H1 (cell line): Measurements from ENCODE around the gene ICA1. TPM values are rescaled to one million over a fixed set of nuclear protein-coding genes. Genes with fewer than 3 reads are reported as not detected.

ENCODE experiments used
- CTCF ChIA-PET: fragments of 300-600 bp; sonication (Branson Sonifier 250); formaldehyde crosslinking; loops from one replicate; lab custom pipeline; 2021; ENCODE audit not compliant: partially characterized antibody; lab: Charles Lee
- POLR2A ChIA-PET: fragments of 300-600 bp; sonication (Branson Sonifier 250); formaldehyde crosslinking; loops from one replicate; lab custom pipeline; 2021; ENCODE audit warnings: inconsistent platforms; ENCODE audit not compliant: partially characterized antibody; lab: Charles Lee
- DNase-seq, 2 experiments: peaks; one replicate each; pipeline versions ENCODE4 v3.0.0 to v3.0.0-alpha.2; 2010 to 2022; ENCODE audit warnings: low spot score in 2 of 2, low read depth in 1 of 2, mixed read lengths in 1 of 2
- FAIRE-seq: peaks from 2 replicates; lab custom pipeline; 2011; peaks lifted over from hg19 to GRCh38; lab: Jason Lieb, UNC
- H2AFZ ChIP-seq: 2 replicates; pipeline ENCODE4 v1.8.1; 2012; ENCODE audit warnings: low read length, inconsistent platforms
- H2AK5ac ChIP-seq: 2 replicates; pipeline ENCODE4 v1.6.1; 2013; ENCODE audit warnings: low read depth, low read length
- H2BK120ac ChIP-seq: replicated peaks from 2 replicates; pipeline ENCODE3; 2013; ENCODE audit warnings: low read depth, low read length, inconsistent platforms
- H2BK12ac ChIP-seq: 2 replicates; pipeline ENCODE4 v1.6.1; 2013; ENCODE audit warnings: low read depth, low read length
- H2BK15ac ChIP-seq: 2 replicates; pipeline ENCODE4 v1.6.1; 2013; ENCODE audit warnings: low read length
- H2BK20ac ChIP-seq: 2 replicates; pipeline ENCODE4 v1.6.1; 2013; ENCODE audit warnings: low read length
- H2BK5ac ChIP-seq: 2 replicates; pipeline ENCODE4 v1.6.1; 2013; ENCODE audit warnings: low read depth, low read length
- H3K14ac ChIP-seq: 2 replicates; pipeline ENCODE4 v1.6.1; 2013; ENCODE audit warnings: inconsistent platforms; ENCODE audit not compliant: insufficient read length
- H3K18ac ChIP-seq: 2 replicates; pipeline ENCODE4 v1.6.1; 2013; ENCODE audit warnings: low read length; ENCODE audit errors: extremely low read depth
- H3K23ac ChIP-seq: 2 replicates; pipeline ENCODE4 v1.6.1; 2013; ENCODE audit warnings: inconsistent platforms; ENCODE audit not compliant: insufficient read length
- H3K23me2 ChIP-seq: 2 replicates; pipeline ENCODE4 v1.6.1; 2013; ENCODE audit warnings: low read depth, low read length
- H3K27ac ChIP-seq: 2 replicates; pipeline ENCODE4 v1.6.1; 2011; ENCODE audit warnings: low read depth, low read length, inconsistent platforms
- H3K27me3 ChIP-seq, 4 experiments: replicated peaks in 1 of 4; 1 replicate in 1 of 4; 2 replicates in 3 of 4; pipeline versions ENCODE4 v1.6.1 to v1.8.1; 2011 to 2013; ENCODE audit warnings: low read length in 3 of 4, mild to moderate bottlenecking in 3 of 4, inconsistent platforms in 2 of 4, mixed read lengths in 2 of 4, moderate library complexity in 1 of 4; ENCODE audit not compliant: control insufficient read depth in 3 of 4, insufficient read depth in 3 of 4; ENCODE audit errors: extremely low read depth in 1 of 4
- H3K36me3 ChIP-seq, 4 experiments: 2 replicates each; pipeline versions ENCODE4 v1.6.1 to v1.8.1; 2011 to 2013; ENCODE audit warnings: mild to moderate bottlenecking in 4 of 4, low read length in 3 of 4, moderate library complexity in 2 of 4, control low read depth in 1 of 4, inconsistent platforms in 1 of 4; ENCODE audit not compliant: insufficient read depth in 4 of 4, control insufficient read depth in 2 of 4
- H3K4ac ChIP-seq: replicated peaks from 2 replicates; pipeline ENCODE3; 2013; ENCODE audit warnings: low read length, low read depth, mixed read lengths, inconsistent platforms; ENCODE audit not compliant: insufficient read length
- H3K4me1 ChIP-seq, 4 experiments: replicated peaks in 1 of 4; 1 replicate in 1 of 4; 2 replicates in 3 of 4; pipeline versions ENCODE4 v1.6.1 to v1.8.1; 2011 to 2013; ENCODE audit warnings: low read length in 3 of 4, inconsistent platforms in 2 of 4, mixed read lengths in 1 of 4; ENCODE audit not compliant: insufficient read depth in 4 of 4, control insufficient read depth in 3 of 4
- H3K4me2 ChIP-seq, 2 experiments: 2 replicates each; pipeline versions ENCODE4 v1.6.1 to v1.8.1; 2011 to 2013; ENCODE audit warnings: low read depth in 2 of 2, low read length in 2 of 2, control low read depth in 1 of 2, inconsistent platforms in 1 of 2, mild to moderate bottlenecking in 1 of 2; ENCODE audit not compliant: insufficient read depth in 1 of 2
- H3K4me3 ChIP-seq, 4 experiments: fragments of 200-600, 300-600 bp in 1 of 4; sonication (generic), shearing (Covaris generic), sonication (Bioruptor Twin) in 1 of 4; 2 replicates each; pipeline versions ENCODE4 v1.5.1 to v1.8.1; 2011 to 2016; ENCODE audit warnings: low read length in 4 of 4, low read depth in 3 of 4, control low read depth in 2 of 4, inconsistent platforms in 2 of 4, mild to moderate bottlenecking in 2 of 4, mixed read lengths in 1 of 4, moderate library complexity in 1 of 4; ENCODE audit not compliant: insufficient read depth in 2 of 4; ENCODE audit errors: extremely low read depth in 1 of 4
- H3K56ac ChIP-seq: replicated peaks from 2 replicates; pipeline ENCODE3; 2013; ENCODE audit warnings: low read depth, mild to moderate bottlenecking, mixed read lengths, low read length, inconsistent platforms; ENCODE audit not compliant: insufficient read length
- H3K79me1 ChIP-seq: 2 replicates; pipeline ENCODE4 v1.6.1; 2013; ENCODE audit warnings: low read depth, low read length, control low read depth
- H3K79me2 ChIP-seq, 2 experiments: 2 replicates each; pipeline versions ENCODE4 v1.6.1 to v1.8.1; 2012 to 2013; ENCODE audit warnings: low read length in 2 of 2, mild to moderate bottlenecking in 2 of 2, inconsistent platforms in 1 of 2; ENCODE audit not compliant: insufficient read depth in 2 of 2, control insufficient read depth in 1 of 2
- H3K9ac ChIP-seq, 4 experiments: replicated peaks in 1 of 4; 1 replicate in 1 of 4; 2 replicates in 3 of 4; pipeline versions ENCODE4 v1.6.1 to v1.8.1; 2011 to 2013; ENCODE audit warnings: low read depth in 3 of 4, low read length in 3 of 4, control low read depth in 2 of 4, mild to moderate bottlenecking in 2 of 4, moderate library complexity in 2 of 4, inconsistent platforms in 1 of 4; ENCODE audit errors: extremely low read depth in 1 of 4
- H3K9me3 ChIP-seq, 2 experiments: 2 replicates each; pipeline versions ENCODE4 v1.6.1 to v1.8.1; 2012 to 2013; ENCODE audit warnings: mild to moderate bottlenecking in 2 of 2, moderate library complexity in 2 of 2, control low read depth in 1 of 2, inconsistent platforms in 1 of 2, low read depth in 1 of 2, low read length in 1 of 2, mixed read lengths in 1 of 2; ENCODE audit not compliant: insufficient read depth in 2 of 2
- H4K20me1 ChIP-seq, 2 experiments: replicated peaks in 1 of 2; 2 replicates each; pipeline versions ENCODE3 to v1.8.1; 2011 to 2013; ENCODE audit warnings: inconsistent platforms in 2 of 2, low read length in 2 of 2, mild to moderate bottlenecking in 1 of 2; ENCODE audit not compliant: insufficient read depth in 2 of 2, control insufficient read depth in 1 of 2
- H4K5ac ChIP-seq: 2 replicates; pipeline ENCODE4 v1.6.1; 2013; ENCODE audit warnings: low read length, low read depth, mixed read lengths, inconsistent platforms; ENCODE audit not compliant: insufficient read length
- H4K8ac ChIP-seq: 2 replicates; pipeline ENCODE4 v1.8.0; 2013; ENCODE audit warnings: mild to moderate bottlenecking, moderate library complexity, low read length, inconsistent platforms; ENCODE audit not compliant: insufficient read depth; ENCODE audit errors: extremely low read depth
- H4K91ac ChIP-seq: replicated peaks from 2 replicates; pipeline ENCODE3; 2013; ENCODE audit warnings: low read length, mixed read lengths, inconsistent platforms; ENCODE audit not compliant: insufficient read length
- KDM5A ChIP-seq: fragments of 200-600 bp; IDR thresholded peaks from 2 replicates; pipeline ENCODE4 v1.7.1; 2012; ENCODE audit warnings: mild to moderate bottlenecking, low read length, inconsistent platforms, mixed read lengths
- NANOG ChIP-seq: IDR thresholded peaks from 2 replicates; pipeline ENCODE4 v1.6.1; 2011; ENCODE audit warnings: low read length, low read depth, mild to moderate bottlenecking, inconsistent platforms; ENCODE audit not compliant: insufficient read depth, poor library complexity, severe bottlenecking
- USF2 ChIP-seq: IDR thresholded peaks from 2 replicates; pipeline ENCODE4 v1.6.1; 2011; ENCODE audit warnings: low read length, improper control_type of control experiment
- WGBS, 2 experiments: shearing (Covaris generic) in 1 of 2; methylation state at CpG; one replicate each; pipeline versions ENCODE4 v1.1.6 to v1.1.7; 2013 to 2015; ENCODE audit warnings: low lambda C conversion rate in 2 of 2, mixed read lengths in 2 of 2, inconsistent platforms in 1 of 2, low coverage in 1 of 2, missing lambda C conversion rate in 1 of 2; ENCODE audit not compliant: insufficient replicate concordance in 2 of 2, insufficient coverage in 1 of 2, insufficient read length in 1 of 2; ENCODE audit errors: extremely low coverage in 1 of 2, missing lambda C conversion rate in 1 of 2; 5-methylcytosine and 5-hydroxymethylcytosine counted together
- polyA plus RNA-seq, 7 experiments: library from polyadenylated mRNA; depleted of rRNA in 3 of 7; stranded (reverse) in 5 of 7; unstranded in 2 of 7; fragments of >200 nt in 5 of 7; fragments of 200-250 nt in 2 of 7; gene quantifications; 1 replicate in 5 of 7; 2 replicates in 1 of 7; 4 replicates in 1 of 7; pipeline versions ENCODE4 v1.2.1 to v1.2.3, GENCODE V29; 2011 to 2013; ENCODE audit warnings: missing spikeins in 2 of 7, mixed read lengths in 2 of 7
- total RNA-seq: library from RNA; stranded (reverse); fragmentation: NEBNext Ultra II Directional; extraction: Animal tissue kit (Norgen Biotek cat#: 25700); gene quantifications from 2 replicates; pipeline ENCODE4 v1.2.1, GENCODE V29; 2021

The ICA1 gene
- total and polyA plus RNA-seq, 2 of the 8 experiments (the other 6 are each of a cell fraction or from before 2014, with no cell fraction given): 14.9 to 37.1 TPM

GRCh38 chr7:8094164-8095140 lies 167.5 kb downstream of the ICA1 start:
- Histone ChIP-seq H4K91ac (no peak overlapping the region), H2BK5ac (no peak overlapping the region), H3K23me2 (no peaks in the 10 kb centered on the region), H3K79me2 (no peaks in the 10 kb centered on the region), H3K4me2 (no peak overlapping the region), H3K23ac (no peak overlapping the region), H2AFZ (no peak overlapping the region), H3K27me3 (no peaks in the 10 kb centered on the region), H3K4me1 (no peaks in the 10 kb centered on the region), H4K5ac (no peak overlapping the region), H2BK20ac (no peak overlapping the region), H4K20me1 (no peaks in the 10 kb centered on the region), H2BK12ac (no peak overlapping the region), H3K9ac (no peak overlapping the region), H2BK15ac (no peak overlapping the region), H3K14ac (no peak overlapping the region), H3K4me3 (no peak overlapping the region), H2AK5ac (no peak overlapping the region), H2BK120ac (no peak overlapping the region), H3K27ac (no peak overlapping the region), H4K8ac (no peak overlapping the region), H3K56ac (no peak overlapping the region), H3K18ac (no peak overlapping the region), H3K36me3 (no peaks in the 10 kb centered on the region), H3K9me3 (0 out of 4 replicates have a peak, but pooled peaks cover 0 to 2% of the 10 kb centered on the region in 2 experiments), H3K79me1 (no peaks in the 10 kb centered on the region), H3K4ac (no peak overlapping the region)
- no peak for FAIRE-seq
- no peak for DNase-seq
- WGBS, 2 experiments: 89% methylated on average over 8 of the region's 8 CpGs; no CpG with 5 or more reads in 1 of the 2 experiments
- POLR2A ChIA-PET: no interaction called here
- CTCF ChIA-PET: no interaction called here
- TF ChIP-seq KDM5A (no peak), NANOG (no peak), USF2 (no peak)
